OCI-LY7 (cell line): ENCODE data around the gene CYP4F2.

Experiments used
- CTCF ChIP-seq: fragments of 200-600 bp; sonication (generic); conservative IDR thresholded peaks from 2 replicates; pipeline ENCODE4 v1.5.1; 2014; ENCODE audit warnings: mild to moderate bottlenecking, antibody characterized with exemption, low read length, moderate library complexity, mixed read lengths
- EZH2phosphoT487 ChIP-seq: fragments of 200-600 bp; sonication (generic); IDR thresholded peaks from 2 replicates; pipeline ENCODE4 v1.6.1; 2018; ENCODE audit warnings: low read depth, borderline replicate concordance, mild to moderate bottlenecking, mixed run types, antibody characterized with exemption, low read length, moderate library complexity, mixed read lengths

GRCh38 chr19:15863272-15863671 is 34.6 kb downstream of the CYP4F2 start:
- TF ChIP-seq CTCF (no peak), EZH2phosphoT487 (no peak)
